CD4-positive, alpha-beta T cell treated with Interleukin-6 at 100 ng/mL for 8 hours (primary cell): Measurements from ENCODE around the gene DKK3.

Experiments
- DNase-seq: peaks from one replicate; pipeline ENCODE4 v3.0.0-alpha.2; 2020; ENCODE audit warnings: mixed read lengths, low spot score

The DKK3 gene

GRCh38 chr11:12029738-12030363 is 21.4 kb upstream of the DKK3 start:
- no peak for DNase-seq

DNA sequence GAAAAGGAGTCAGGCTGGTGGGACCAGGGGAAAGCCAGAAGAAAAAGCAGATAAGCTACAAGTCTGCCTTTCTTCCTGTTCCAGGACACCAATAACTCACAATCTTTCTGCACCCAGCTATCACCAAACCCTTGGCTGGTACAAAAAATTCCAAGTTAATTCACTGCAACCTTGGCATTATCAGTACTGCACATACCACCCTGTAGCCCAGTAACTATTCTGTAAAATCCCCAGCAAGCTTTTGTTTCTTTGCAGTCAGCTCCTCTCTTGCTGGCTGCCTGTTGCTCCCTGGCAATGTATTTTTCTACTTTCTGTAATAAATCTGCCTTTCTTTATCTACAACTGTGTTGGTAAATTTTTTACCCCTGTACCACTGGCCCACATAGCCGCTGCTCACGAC is 20.7 kb upstream of the DKK3 start:
- DNase-seq, result no peak

DNA sequence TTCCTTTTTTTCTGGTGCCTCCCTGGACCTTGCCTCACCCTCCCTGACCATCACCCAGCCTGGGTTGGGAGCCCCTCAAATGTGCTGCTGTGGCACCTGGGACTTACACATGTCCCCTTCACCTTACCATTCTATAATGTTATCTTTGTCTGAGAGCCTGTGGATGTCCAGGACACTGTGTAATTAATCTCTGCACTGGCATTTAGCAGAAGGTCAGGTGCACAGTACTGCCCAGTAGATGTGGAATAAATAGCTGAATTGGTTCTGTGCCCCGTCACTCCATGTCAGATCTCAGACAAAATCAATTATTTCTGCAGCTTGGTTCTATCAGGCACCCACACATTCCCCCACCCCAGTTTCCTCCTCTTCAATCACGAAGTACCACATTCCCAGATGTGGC is 19.9 kb upstream of the DKK3 start:
- no peak for DNase-seq

- no peak for DNase-seq
Measured at GRCh38 chr11:12026331-12027211, 18.1 kb upstream of the DKK3 start.

DNA sequence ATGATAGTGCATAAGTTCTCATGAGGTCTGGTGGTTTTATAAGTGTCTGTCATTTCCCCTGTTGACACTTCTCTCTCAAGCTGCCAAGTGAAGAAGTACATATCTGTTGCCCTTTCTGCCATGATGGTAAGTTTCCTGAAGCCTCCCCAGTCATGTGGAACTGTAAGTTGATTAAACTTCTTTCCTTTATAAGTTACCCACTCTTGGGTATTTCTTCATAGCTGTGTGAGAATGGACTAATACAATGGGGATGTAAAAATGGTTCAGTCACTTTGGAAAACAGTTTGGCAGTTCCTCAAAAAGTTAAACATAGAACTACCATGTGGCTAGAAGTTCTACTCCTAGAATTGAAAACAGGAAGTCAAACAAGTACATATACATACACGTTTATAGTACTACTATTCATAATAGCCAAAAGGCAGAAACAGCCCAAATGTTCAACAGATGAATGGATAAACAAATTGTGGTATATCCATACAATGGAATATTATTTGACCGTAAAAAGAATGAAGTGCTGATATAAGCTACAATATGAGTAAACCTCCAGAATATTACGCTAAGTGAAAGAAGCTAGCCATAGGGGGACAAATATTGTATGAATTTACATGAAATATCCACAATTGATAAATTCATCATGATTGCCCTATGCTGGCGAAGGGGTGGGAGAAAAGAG is 16.0 kb upstream of the DKK3 start:
- DNase-seq, result no peak

DNA sequence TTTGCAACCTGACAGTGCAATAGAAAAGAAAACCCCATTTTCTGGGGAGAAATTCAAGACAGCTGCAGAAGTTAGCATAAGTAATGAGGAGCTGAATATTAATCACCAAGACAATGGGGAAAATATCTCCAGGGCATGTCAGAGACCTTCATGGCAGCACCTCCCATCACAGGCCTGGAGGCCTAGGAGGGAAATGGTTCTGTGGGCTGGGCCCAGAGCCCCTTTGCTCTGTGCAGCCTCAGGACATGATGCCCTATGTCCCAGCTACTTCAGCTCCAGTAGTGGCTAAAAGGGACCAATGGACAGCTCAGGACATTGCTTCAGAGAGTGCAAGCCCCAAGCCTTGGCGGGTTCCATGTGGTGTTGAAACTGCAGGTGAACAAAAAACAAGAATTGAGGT is 14.6 kb upstream of the DKK3 start:
- no peak for DNase-seq

DNA sequence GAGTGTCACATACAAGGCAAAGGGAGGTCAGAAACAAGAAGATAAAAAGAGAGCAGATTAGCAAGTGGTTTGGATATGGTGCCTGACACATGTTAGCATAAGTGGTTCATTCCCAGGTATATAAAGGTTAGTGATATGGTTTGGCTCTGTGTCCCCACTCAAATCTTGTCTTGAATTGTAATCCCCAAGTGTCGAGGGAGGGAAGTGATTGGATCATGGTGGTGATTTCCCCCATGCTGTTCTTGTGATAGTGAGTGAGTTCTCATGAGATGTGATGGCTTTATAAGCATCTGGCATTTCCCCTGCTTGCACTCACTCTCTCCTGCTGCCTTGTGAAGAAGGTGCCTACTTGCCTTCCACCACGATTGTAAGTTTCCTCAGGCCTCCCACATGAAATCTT is 12.1 kb upstream of the DKK3 start:
- DNase-seq, result no peak

DNA sequence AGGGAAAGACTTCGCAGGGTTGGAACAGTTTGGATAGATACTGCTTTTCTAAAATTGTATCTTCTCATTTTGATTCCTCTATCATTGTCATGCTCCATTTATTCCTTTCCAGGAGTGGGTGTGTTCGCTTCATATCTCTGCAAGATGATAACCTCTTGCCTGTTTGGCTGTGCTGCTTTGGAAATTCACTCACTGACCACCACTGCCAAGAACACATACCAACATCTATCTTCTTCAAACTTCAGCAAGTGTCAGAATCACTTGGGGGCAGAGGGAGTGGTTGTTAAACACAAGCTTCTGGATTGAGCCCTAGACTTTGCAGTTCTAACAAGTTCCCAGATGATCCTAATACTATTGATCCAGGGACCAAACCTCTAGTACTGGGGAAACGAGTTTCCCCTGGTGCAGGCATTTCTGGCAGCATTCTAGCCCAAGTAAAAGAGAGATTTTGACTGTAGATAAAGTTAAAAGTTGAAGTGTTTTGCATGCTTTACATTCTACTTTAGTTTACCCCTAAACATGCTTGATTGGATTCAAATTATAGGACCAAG is 11.5 kb upstream of the DKK3 start:
- no peak for DNase-seq

GRCh38 chr11:12019337-12019736 is 10.9 kb upstream of the DKK3 start:
- no peak for DNase-seq

- DNase-seq, result no peak
Measured at GRCh38 chr11:12017865-12018453, 9.5 kb upstream of the DKK3 start.

DNA sequence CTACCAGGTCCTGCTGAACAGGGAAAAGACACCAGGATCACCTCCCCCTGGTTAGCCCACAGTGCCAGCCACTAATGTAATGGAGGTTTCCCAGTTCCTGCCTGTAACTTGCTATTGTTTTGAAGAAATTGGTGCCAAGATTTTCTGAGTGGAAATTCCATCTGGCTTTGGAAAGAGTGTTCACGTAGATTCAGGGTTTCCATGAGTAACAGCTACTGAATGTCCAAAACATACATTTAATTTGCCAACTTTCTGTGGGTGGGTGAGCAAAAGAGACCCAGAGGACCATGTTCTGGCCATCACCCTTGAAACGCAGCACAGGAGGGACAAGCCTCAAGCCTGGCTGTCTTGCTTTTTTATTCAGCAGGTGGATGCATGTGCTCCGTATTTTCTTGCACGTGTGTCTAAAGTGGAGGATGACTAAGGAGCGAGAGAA is 8.8 kb upstream of the DKK3 start:
- DNase-seq, result no peak

- no peak for DNase-seq
Measured at GRCh38 chr11:12016246-12016645, 7.8 kb upstream of the DKK3 start.

GRCh38 chr11:12015486-12015885 is 7.1 kb upstream of the DKK3 start:
- DNase-seq, result no peak

DNA sequence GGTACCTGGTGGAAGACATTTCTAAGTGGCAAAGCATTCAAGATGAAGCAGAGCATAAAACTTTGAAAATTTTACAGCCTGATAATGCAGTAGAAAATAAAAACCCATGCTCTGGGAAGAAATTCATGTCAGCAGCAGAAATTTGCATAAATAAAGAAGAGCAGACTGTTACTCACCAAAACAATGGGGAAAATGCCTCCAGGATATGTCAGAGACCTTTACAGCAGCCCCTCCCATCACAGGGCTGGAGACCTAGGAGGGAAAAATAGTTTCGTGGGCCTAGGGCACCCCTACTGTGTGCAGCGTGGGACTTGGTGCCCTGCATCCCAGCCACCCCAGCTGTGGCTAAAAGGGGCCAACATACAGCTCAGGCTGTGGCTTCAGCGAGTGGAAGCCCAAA is 5.4 kb upstream of the DKK3 start:
- DNase-seq, result no peak

GRCh38 chr11:12009617-12010321 is 1.3 kb upstream of the DKK3 start:
- DNase-seq, result no peak

DNA sequence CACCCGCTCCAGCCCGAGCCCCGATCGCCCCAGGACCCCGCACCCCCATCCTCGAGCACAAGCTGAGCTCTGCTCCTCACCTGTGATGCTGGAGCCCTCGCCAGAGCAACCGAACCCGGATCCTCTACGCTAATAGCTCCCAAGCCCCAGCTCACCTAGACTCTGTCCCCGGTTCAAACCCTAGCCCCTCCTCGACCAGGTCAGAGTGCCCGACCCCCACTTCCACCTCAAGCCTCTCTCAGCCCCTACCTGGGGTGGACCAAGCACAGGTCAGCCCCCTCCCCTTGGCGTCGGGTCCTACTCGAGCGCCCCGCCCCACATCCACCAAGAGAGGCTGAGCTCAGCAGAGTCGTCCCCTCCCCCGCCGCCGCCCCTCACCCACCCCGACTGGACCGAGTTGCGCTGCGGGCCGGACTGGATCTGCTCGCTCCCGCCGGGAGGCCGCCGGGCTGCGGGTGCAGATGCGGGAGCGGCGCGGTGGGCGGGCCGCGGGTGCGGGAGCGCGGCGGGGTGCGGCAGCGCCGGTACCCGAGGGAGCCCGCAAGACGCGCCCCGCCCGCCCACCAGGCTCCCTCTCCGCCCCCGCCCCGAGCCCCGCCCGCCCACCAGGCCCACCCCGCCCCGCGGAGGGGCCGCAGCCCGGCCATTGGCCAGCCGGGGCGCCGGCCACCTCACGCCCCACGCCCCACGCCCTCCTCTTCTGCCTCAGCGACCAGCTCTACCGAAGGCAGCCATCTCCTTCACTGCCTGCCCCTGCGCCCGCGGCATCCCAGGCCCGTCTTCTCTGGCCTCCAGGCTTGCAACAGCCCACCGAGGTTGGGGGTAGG is 577 bp upstream of the DKK3 start:
- no peak for DNase-seq

GRCh38 chr11:12007230-12007593 is 1.2 kb downstream of the DKK3 start:
- DNase-seq, result no peak

DNA sequence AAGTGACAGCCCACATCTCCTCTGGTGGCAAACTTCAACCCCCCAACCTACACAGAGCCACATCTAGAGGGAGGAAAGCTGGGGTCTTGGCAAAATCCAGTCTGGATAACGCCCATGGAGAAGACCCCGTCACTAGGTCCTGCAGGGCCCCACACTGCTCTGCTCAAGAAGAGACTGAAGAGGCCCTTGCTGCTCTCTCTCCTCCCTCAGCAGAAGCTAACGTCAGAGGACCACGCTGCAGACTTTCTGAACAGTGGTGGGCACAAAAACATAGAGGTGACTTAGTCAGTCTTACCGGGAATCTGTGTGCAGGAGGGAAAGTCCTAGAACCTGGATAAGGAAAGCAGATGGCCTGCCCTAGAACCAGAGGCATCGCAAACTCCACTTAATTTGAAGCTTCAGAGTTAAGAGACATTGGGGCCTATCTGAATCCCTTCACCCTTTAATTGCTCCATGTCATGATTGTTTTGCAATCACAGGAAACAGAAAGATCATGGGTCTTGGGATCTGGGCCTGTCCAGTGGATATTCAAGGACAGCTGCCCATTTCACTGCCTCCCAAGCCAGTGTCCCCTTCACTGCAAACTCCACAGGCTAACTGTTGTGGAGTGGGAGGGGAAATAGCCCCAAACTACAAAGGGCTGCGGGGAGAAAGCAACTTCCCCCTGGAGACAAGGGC is 1.7 kb downstream of the DKK3 start:
- no peak for DNase-seq

DNA sequence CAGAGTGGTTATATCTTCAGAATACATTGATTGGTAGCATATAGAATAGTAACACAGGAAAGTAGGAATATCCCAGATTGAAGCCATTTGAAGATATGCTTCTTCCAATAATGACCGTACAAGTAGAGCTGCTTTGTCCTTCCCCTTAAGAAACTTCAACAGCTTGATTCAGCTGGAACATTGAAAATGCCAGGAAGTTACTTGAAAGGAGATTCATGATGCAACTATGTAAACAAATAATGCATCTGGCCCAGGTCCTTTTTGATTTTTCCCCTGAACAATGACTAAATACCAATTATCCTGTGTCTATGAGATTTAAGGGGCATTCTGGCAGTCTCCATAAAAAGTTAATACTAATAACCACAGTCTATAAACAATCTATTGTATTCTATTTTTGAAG is 3.0 kb downstream of the DKK3 start:
- no peak for DNase-seq

GRCh38 chr11:12005061-12005460 is 3.4 kb downstream of the DKK3 start:
- no peak for DNase-seq
